ENCODE measurements around the gene SMC1A.

GRCh38 chrX:53377464-53377863 is 45.0 kb downstream of the SMC1A start:
- no peak for TF ChIP-seq CTCF (IDR thresholded peaks at IDR 0.05; ENCODE audit: control extremely low read depth in 1 of 3, insufficient read depth in 1 of 3, low read depth in 1 of 3, low read length in 3 of 3)
- no peak for TF ChIP-seq CHD2 (IDR thresholded peaks at IDR 0.05; ENCODE audit: low read length)
- no peak for TF ChIP-seq EGR1 (IDR thresholded peaks at IDR 0.05; ENCODE audit: borderline replicate concordance, low read depth, low read length)
- TF ChIP-seq EZH2 (IDR thresholded peaks at IDR 0.05; ENCODE audit: low read depth, low read length, severe bottlenecking): no peak
- TF ChIP-seq POLR2A (IDR thresholded peaks at IDR 0.05; ENCODE audit: control extremely low read depth in 1 of 2, low read depth in 2 of 2, low read length in 2 of 2): no peak
- TF ChIP-seq POU5F1 (IDR thresholded peaks at IDR 0.05; ENCODE audit: low read depth, low read length): no peak
- TF ChIP-seq SRF (IDR thresholded peaks at IDR 0.05; ENCODE audit: low read depth, low read length): no peak
- no peak for TF ChIP-seq EP300 (IDR thresholded peaks at IDR 0.05; ENCODE audit: borderline replicate concordance in 1 of 2, low read depth in 2 of 2, low read length in 2 of 2)
- TF ChIP-seq USF2 (IDR thresholded peaks at IDR 0.05; ENCODE audit: low read length): no peak
- no peak for TF ChIP-seq SP2 (IDR thresholded peaks at IDR 0.05; ENCODE audit: low read length)
- TF ChIP-seq RAD21 (IDR thresholded peaks at IDR 0.05 in 1 of 2, conservative IDR thresholded peaks at IDR 0.05 in 1 of 2; ENCODE audit: low read depth in 2 of 2, low read length in 2 of 2): no peak
- TF ChIP-seq TCF12 (IDR thresholded peaks at IDR 0.05; ENCODE audit: low read depth, low read length): no peak
- no peak for TF ChIP-seq TAF1 (IDR thresholded peaks at IDR 0.05; ENCODE audit: low read depth, low read length)
- TF ChIP-seq GABPA (IDR thresholded peaks at IDR 0.05; ENCODE audit: borderline replicate concordance, insufficient read depth, low read length): no peak
